Transverse colon (tissue), 3 donors: ENCODE measurements around the gene GRHPR.

Source experiments
- POLR2A ChIP-seq: fragments of 450-650 bp; IDR thresholded peaks from one replicate; pipeline ENCODE4 v1.6.1; 2016; ENCODE audit warnings: antibody characterized with exemption, mild to moderate bottlenecking, moderate library complexity
- TF ChIP-seq, protein P1 (sequence below), 5 experiments: fragments of 200-600 bp in 3 of 5; fragments of 450-650 bp in 2 of 5; sonication (generic) in 3 of 5; IDR thresholded peaks; 1 replicate in 2 of 5; 2 replicates in 3 of 5; pipeline ENCODE4 v1.5.1; 2016 to 2017; ENCODE audit warnings: antibody characterized with exemption in 5 of 5, inconsistent platforms in 3 of 5, mild to moderate bottlenecking in 2 of 5, moderate library complexity in 1 of 5

DNA sequence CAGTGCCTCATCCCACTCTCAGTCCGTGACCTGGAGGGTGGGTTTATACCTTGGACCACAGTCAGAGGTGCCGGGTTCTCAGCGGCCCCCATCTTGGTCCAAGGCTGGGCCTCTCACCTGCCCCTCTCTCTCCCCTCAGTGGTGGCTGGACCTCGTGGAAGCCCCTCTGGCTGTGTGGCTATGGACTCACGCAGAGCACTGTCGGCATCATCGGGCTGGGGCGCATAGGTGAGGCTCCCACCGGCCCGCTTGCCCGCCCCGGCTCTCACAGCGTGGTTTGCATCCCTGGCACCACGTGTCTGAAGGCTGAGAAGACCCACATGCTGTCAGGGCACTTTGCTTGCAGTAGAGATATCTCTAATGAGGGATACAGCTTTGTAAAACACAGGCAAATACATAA, 5.8 kb downstream of the GRHPR start:
- TF ChIP-seq, protein P1, sequence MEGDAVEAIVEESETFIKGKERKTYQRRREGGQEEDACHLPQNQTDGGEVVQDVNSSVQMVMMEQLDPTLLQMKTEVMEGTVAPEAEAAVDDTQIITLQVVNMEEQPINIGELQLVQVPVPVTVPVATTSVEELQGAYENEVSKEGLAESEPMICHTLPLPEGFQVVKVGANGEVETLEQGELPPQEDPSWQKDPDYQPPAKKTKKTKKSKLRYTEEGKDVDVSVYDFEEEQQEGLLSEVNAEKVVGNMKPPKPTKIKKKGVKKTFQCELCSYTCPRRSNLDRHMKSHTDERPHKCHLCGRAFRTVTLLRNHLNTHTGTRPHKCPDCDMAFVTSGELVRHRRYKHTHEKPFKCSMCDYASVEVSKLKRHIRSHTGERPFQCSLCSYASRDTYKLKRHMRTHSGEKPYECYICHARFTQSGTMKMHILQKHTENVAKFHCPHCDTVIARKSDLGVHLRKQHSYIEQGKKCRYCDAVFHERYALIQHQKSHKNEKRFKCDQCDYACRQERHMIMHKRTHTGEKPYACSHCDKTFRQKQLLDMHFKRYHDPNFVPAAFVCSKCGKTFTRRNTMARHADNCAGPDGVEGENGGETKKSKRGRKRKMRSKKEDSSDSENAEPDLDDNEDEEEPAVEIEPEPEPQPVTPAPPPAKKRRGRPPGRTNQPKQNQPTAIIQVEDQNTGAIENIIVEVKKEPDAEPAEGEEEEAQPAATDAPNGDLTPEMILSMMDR (IDR thresholded peaks at IDR 0.05): no peak
- TF ChIP-seq POLR2A: no peak
